ENCODE data around the gene KRTAP2-3.

GRCh38 chr17:41058741-41059140 is 1.2 kb downstream of the KRTAP2-3 start:
- TF ChIP-seq CTCF (conservative IDR thresholded peaks at IDR 0.05) (no peak), EZH2 (IDR thresholded peaks at IDR 0.05; ENCODE audit: low read depth) (no peak)
